SJCRH30 (cell line): ENCODE measurements around the gene COMMD7. TPM values are rescaled to one million over a fixed set of nuclear protein-coding genes. Genes with fewer than 3 reads are reported as not detected.
"Not testable (repeated sequence)": the region's sequence is repeated elsewhere in the genome, so short reads cannot be mapped to it uniquely, and the experiment has no call there.

Experiments used
- DNase-seq, 2 experiments: peaks; one replicate each; pipeline ENCODE4 v3.0.0-alpha.2; 2015 to 2020
- H3K27ac ChIP-seq: fragments of 250-450 bp; sonication (Bioruptor Pico); 2 replicates; pipeline ENCODE4 v1.5.1; 2020; ENCODE audit warnings: mild to moderate bottlenecking, moderate library complexity
- H3K27me3 ChIP-seq: fragments of 250-450 bp; sonication (Bioruptor Pico); 2 replicates; pipeline ENCODE4 v1.5.1; 2020; ENCODE audit warnings: mild to moderate bottlenecking, moderate library complexity
- H3K36me3 ChIP-seq: fragments of 250-450 bp; sonication (Bioruptor Pico); 2 replicates; pipeline ENCODE4 v1.5.1; 2020; ENCODE audit warnings: mild to moderate bottlenecking, moderate library complexity
- H3K4me1 ChIP-seq: fragments of 250-450 bp; sonication (Bioruptor Pico); 2 replicates; pipeline ENCODE4 v1.5.1; 2020; ENCODE audit warnings: mild to moderate bottlenecking, moderate library complexity
- H3K4me3 ChIP-seq: fragments of 250-450 bp; sonication (Bioruptor Pico); 2 replicates; pipeline ENCODE4 v1.5.1; 2020; ENCODE audit warnings: mild to moderate bottlenecking, moderate library complexity
- H3K9me3 ChIP-seq: fragments of 250-450 bp; sonication (Bioruptor Pico); replicated peaks from 2 replicates; pipeline ENCODE4 v1.5.1; 2020; ENCODE audit warnings: mild to moderate bottlenecking, moderate library complexity
- total RNA-seq: library from RNA; depleted of rRNA; stranded (reverse); fragments of >200 nt; shearing (Covaris generic); gene quantifications from 2 replicates; pipeline ENCODE4 v1.2.3, GENCODE V29; 2014

Gene COMMD7
- total RNA-seq, 1 experiment from 2014 or later: 18.8 TPM

- no peak overlapping the region for H3K27ac ChIP-seq
- H3K27me3 ChIP-seq: no peaks in the 10 kb centered on the region
- no peak overlapping the region for H3K4me3 ChIP-seq
- H3K4me1 ChIP-seq: peaks cover 5% of the 10 kb centered on the region
- H3K9me3 ChIP-seq: no peaks in the 10 kb centered on the region
- H3K36me3 ChIP-seq: 0 out of 2 replicates have a peak, but pooled peaks cover 2% of the 10 kb centered on the region
- DNase-seq: no peak
Observed at GRCh38 chr20:32777177-32777956, 34.1 kb upstream of the COMMD7 start.

- no peak overlapping the region for H3K4me3 ChIP-seq
- H3K4me1 ChIP-seq: peaks cover 5% of the 10 kb centered on the region
- H3K27ac ChIP-seq: no peak overlapping the region
- no peaks in the 10 kb centered on the region for H3K36me3 ChIP-seq
- no peaks in the 10 kb centered on the region for H3K9me3 ChIP-seq
- no peak for DNase-seq
- no peaks in the 10 kb centered on the region for H3K27me3 ChIP-seq
Observed at GRCh38 chr20:32775336-32775991, 32.2 kb upstream of the COMMD7 start.

- H3K9me3 ChIP-seq: no peaks in the 10 kb centered on the region
- H3K4me3 ChIP-seq: no peak overlapping the region
- H3K27ac ChIP-seq: no peak overlapping the region
- H3K27me3 ChIP-seq: no peaks in the 10 kb centered on the region
- H3K36me3 ChIP-seq: no peaks in the 10 kb centered on the region
- H3K4me1 ChIP-seq: peaks cover 5% of the 10 kb centered on the region
- DNase-seq: no peak
Observed at GRCh38 chr20:32773855-32774254, 30.6 kb upstream of the COMMD7 start.

GRCh38 chr20:32773223-32773622, 30.0 kb upstream of the COMMD7 start:
- Histone ChIP-seq H3K36me3 (no peaks in the 10 kb centered on the region), H3K4me3 (no peak overlapping the region), H3K9me3 (no peaks in the 10 kb centered on the region), H3K27ac (no peak overlapping the region), H3K4me1 (peaks cover 5% of the 10 kb centered on the region), H3K27me3 (no peaks in the 10 kb centered on the region)
- no peak for DNase-seq

GRCh38 chr20:32772046-32772445, 28.8 kb upstream of the COMMD7 start:
- Histone ChIP-seq H3K9me3 (no peaks in the 10 kb centered on the region), H3K4me1 (peaks cover 5% of the 10 kb centered on the region), H3K36me3 (no peaks in the 10 kb centered on the region), H3K27me3 (no peaks in the 10 kb centered on the region), H3K27ac (no peak overlapping the region), H3K4me3 (no peak overlapping the region)
- DNase-seq: no peak

- no peak for DNase-seq
- no peaks in the 10 kb centered on the region for H3K27me3 ChIP-seq
- no peak overlapping the region for H3K27ac ChIP-seq
- H3K4me1 ChIP-seq: no peaks in the 10 kb centered on the region
- no peaks in the 10 kb centered on the region for H3K9me3 ChIP-seq
- H3K36me3 ChIP-seq: no peaks in the 10 kb centered on the region
- no peak overlapping the region for H3K4me3 ChIP-seq
Observed at GRCh38 chr20:32767418-32768198, 24.3 kb upstream of the COMMD7 start.

GRCh38 chr20:32765230-32765875, 22.1 kb upstream of the COMMD7 start:
- not testable (repeated sequence) for H3K27ac ChIP-seq, H3K9me3 ChIP-seq, H3K36me3 ChIP-seq, H3K27me3 ChIP-seq, H3K4me1 ChIP-seq, H3K4me3 ChIP-seq, DNase-seq

- Histone ChIP-seq H3K36me3 (no peaks in the 10 kb centered on the region), H3K4me1 (no peaks in the 10 kb centered on the region), H3K27ac (no peak overlapping the region), H3K9me3 (no peaks in the 10 kb centered on the region), H3K27me3 (no peaks in the 10 kb centered on the region), H3K4me3 (no peak overlapping the region)
- no peak for DNase-seq
Observed at GRCh38 chr20:32764005-32764960, 21.0 kb upstream of the COMMD7 start.

- no peaks in the 10 kb centered on the region for H3K27me3 ChIP-seq
- no peaks in the 10 kb centered on the region for H3K36me3 ChIP-seq
- no peak overlapping the region for H3K27ac ChIP-seq
- no peaks in the 10 kb centered on the region for H3K4me1 ChIP-seq
- no peak for DNase-seq
- peak overlapping the region; percentile 64 for H3K4me3 ChIP-seq
- H3K9me3 ChIP-seq: no peaks in the 10 kb centered on the region
Observed at GRCh38 chr20:32763202-32764004, 20.1 kb upstream of the COMMD7 start.

GRCh38 chr20:32762754-32763201, 19.5 kb upstream of the COMMD7 start:
- peak overlapping the region; percentile 64 for H3K4me3 ChIP-seq
- H3K4me1 ChIP-seq: no peaks in the 10 kb centered on the region
- H3K36me3 ChIP-seq: no peaks in the 10 kb centered on the region
- H3K27ac ChIP-seq: no peak overlapping the region
- no peaks in the 10 kb centered on the region for H3K9me3 ChIP-seq
- DNase-seq: peak; percentile 38 to 51
- H3K27me3 ChIP-seq: no peaks in the 10 kb centered on the region

GRCh38 chr20:32761831-32762753, 18.8 kb upstream of the COMMD7 start, which contains the start of gene DNMT3B:
TSS of gene DNMT3B (plus strand) at chr20:32762385. CDS start at chr20:32780324, 17,939 bp downstream.
- Histone ChIP-seq H3K27me3 (no peaks in the 10 kb centered on the region), H3K27ac (peak within 1 kb of the TSS; percentile 18; the same call in 1 of the 2 replicates), H3K4me1 (no peaks in the 10 kb centered on the region), H3K36me3 (no peaks in the 10 kb centered on the region), H3K9me3 (no peaks in the 10 kb centered on the region), H3K4me3 (peak within 1 kb of the TSS; percentile 64)
- DNase-seq: peak; percentile 93 to 94

- no peak for DNase-seq
- H3K27me3 ChIP-seq: no peaks in the 10 kb centered on the region
- H3K4me1 ChIP-seq: no peaks in the 10 kb centered on the region
- peak overlapping the region; percentile 64 for H3K4me3 ChIP-seq
- H3K36me3 ChIP-seq: no peaks in the 10 kb centered on the region
- H3K27ac ChIP-seq: peak overlapping the region; percentile 18; the same call in 1 of the 2 replicates
- no peaks in the 10 kb centered on the region for H3K9me3 ChIP-seq
Observed at GRCh38 chr20:32761417-32761830, 18.2 kb upstream of the COMMD7 start.
